GM18909 (cell line): ENCODE data around the gene MRTFA.

Experiments
- ATAC-seq: cut with Tn5 transposase; IDR thresholded peaks from one replicate; pipeline ENCODE4 v1.9.1; 2021; ENCODE audit warnings: mild to moderate bottlenecking; ENCODE audit not compliant: unreplicated experiment, poor library complexity

Gene MRTFA

GRCh38 chr22:40420341-40421081, 216.0 kb downstream of the MRTFA start:
- no peak for ATAC-seq

GRCh38 chr22:40419718-40420117, 216.8 kb downstream of the MRTFA start:
- ATAC-seq: no peak

- ATAC-seq: no peak
Measured at GRCh38 chr22:40418366-40419201, 217.9 kb downstream of the MRTFA start.

DNA sequence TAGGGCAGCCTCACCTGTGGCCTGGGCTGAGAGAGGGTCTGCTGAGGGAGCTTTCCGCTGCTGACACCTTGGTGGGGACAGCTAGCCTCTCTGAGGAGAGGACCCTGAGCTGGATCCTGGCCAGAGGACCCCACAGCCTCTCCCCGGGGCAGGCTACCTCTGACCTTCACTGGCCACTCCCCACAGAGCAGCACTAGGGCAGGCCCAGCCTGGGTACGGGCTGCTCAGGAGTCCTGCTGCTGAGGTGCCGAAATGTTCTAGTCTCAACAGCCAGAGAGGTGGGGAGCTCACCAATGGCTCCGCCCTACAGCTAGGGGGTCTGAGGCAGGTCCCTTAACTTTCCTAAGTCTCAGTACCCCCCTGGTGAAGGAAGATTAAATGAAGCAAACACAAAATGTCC, 218.6 kb downstream of the MRTFA start:
- no peak for ATAC-seq

DNA sequence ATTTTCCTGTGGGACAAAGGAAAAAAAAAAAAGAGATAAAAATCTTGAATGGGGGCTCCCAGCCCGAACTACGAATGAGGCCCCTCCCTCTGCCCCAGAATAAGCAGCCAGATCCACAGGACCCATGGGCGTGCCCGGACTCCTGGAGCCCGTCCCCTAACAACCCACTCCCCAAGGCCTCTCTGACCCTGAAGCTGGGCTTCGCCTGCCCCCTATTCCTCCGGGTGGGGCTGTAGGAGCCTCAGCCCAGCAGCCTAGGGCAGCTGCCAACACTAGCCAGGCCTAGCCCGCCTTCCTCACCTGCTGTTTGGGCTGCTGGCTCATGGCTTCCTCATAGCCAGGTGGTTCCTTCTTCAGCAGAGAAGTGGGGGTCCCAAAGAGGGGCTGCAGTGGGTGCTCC, 219.5 kb downstream of the MRTFA start:
- no peak for ATAC-seq

DNA sequence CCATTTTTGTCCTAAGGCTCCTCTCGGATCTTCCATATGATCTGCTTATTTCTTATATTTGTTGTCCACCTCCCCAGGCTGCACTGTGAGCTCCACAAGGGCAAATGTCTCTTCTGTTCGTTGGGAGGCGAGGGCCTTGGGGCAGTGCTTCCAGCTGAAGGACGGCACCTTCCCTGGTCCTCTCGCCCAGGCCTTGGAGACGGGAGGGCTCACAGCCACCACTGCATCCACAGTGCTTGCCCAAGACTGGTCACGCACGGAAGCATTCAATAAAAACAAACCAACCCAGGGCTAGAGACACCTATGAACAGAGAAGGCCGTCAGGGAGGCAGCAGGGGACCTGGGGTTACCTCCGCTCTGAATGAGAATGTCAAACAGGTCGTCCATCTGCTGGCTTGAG, 219.9 kb downstream of the MRTFA start:
- ATAC-seq: no peak

DNA sequence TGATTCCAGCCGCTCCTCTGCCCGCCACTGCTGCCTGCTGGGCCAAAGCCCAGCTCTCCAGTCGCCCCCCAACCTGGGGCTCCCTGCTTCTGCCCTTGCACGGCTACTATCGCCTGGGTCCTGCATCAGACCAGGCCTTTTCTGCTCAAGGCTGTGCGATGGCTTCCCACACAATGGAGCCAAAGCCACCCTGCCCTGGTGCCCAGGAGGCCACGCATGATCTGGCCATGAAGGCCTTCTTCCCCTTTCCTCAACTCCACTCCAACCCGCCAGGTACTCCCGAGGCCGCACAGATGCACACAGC, 220.3 kb downstream of the MRTFA start:
- no peak for ATAC-seq

DNA sequence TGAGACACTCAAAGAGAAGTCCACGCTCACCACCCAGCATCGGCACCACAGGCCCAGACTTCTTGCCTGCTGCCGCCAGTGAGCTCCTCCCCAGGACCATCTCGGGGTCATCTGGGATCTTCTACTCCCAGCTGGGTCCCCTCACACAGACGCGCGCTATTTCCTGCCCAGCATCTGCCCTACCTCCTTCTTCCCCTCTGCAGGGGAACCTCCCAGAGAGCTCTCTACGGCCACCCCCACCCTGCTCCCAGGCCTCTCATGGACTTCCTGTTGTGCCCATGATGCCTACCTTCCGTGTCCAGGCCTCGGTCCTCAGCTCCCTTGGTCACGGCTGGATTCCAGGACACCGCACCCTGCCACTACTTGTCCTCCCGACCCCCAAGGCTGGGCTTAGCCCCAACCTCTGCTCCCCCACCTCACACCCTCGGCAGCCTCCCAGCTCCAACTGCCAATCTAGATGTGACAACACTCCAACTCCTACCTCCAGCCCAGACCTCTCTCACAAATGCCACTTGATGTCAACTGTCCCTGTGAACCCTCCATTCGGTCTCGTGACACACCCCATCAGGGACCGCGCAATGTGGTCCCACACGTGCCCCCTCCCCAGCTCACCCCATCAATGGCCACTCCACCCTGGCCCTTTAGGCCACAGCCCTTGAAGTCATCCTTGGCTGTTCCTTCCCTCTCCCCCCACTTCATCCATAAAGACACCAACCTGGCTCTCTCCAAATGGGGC, 220.8 kb downstream of the MRTFA start:
- no peak for ATAC-seq

- no peak for ATAC-seq
Measured at GRCh38 chr22:40414838-40415505, 221.5 kb downstream of the MRTFA start.

DNA sequence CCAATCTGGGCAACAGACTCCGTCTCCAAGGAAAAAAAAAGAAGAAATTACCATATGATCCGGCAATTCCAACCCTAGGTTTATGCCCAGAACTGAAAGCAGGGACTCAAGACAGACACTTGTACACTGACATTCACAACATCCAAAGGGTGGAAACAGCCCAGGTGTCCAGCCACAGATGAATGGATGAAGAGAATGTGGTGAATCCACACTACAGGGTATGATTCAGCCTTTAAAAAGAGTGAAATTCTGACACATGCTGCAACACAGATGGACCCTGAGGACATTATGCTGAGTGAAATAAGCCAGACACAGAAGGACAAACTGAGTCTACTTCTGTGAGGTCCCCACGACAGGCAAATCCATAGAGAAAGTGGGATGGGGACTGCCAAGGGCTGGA, 222.2 kb downstream of the MRTFA start:
- ATAC-seq: no peak

DNA sequence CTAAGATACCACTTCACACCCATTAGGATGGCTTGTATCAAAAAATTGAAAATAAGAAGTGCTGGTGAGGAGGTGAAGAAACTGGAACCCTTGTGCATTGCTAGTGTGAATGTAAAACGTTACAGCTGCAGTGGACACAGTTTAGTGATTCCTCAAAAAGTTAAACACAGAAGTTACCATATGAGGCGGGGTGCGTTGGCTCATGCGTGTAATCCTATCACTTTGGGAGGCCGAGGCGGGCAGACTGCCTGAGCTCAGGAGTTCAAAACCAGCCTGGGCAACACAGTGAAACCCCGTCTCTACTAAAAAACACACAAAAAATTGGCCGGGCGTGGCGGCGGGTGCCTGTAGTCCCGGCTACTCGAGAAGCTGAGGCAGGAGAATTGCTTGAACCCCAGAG, 222.6 kb downstream of the MRTFA start:
- ATAC-seq: no peak

DNA sequence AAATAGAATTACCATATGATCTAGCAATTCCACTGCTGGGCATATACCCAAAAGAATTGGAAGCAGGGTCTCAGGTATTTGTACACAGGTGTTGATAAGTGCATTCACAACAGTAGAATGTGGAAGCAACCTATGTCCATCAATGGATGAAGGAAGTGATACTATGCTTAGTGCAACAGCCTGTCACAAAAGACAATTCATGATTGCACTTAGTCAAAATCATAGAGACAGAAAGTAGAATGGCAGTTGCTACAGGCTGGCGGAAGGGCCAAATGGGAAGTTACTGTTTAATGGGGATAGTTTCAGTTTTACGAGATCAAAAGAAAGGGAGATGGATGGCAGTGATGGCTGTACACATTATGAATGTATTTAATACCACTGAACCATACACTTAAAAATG, 224.1 kb downstream of the MRTFA start:
- ATAC-seq: peak; percentile 43

GRCh38 chr22:40411506-40411861, 225.0 kb downstream of the MRTFA start:
- ATAC-seq: no peak

- ATAC-seq: no peak
Measured at GRCh38 chr22:40410731-40411505, 225.6 kb downstream of the MRTFA start.

GRCh38 chr22:40410272-40410671, 226.2 kb downstream of the MRTFA start:
- ATAC-seq: no peak

DNA sequence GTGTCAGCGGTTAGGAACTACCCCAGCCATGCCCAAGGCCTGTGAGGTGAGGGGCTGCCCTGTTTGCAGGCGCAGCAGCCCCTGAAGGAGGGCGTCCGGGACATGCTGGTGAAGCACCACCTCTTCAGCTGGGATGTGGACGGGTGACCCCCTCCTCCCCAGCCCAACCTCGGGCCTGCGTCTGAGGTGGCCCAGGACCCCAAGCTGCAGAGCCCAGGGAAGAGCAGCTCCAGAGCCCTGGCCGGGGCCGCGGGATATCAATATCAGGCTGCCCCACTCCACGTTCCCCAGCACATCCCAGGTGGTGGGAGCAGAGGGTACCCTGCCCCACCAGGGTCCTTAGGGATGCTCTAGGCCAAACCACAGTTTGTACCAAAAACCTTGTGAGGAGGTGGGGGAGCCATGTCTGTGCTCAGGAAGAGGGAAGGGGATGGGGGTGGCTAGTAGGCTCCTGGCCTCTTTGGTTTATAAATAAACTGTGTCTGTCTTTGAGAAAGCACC, 226.9 kb downstream of the MRTFA start:
- no peak for ATAC-seq

GRCh38 chr22:40408718-40409612, 227.6 kb downstream of the MRTFA start:
- ATAC-seq: no peak

- no peak for ATAC-seq
Measured at GRCh38 chr22:40407831-40408717, 228.4 kb downstream of the MRTFA start.
